Measurements from ENCODE around the gene DCAF15. TPM values are rescaled to one million over a fixed set of nuclear protein-coding genes. Genes with fewer than 3 reads are reported as not detected.

DCAF15 gene
- 16.2 and 20.9 TPM in 2 replicates for total RNA-seq

GRCh38 chr19:13952154-13952930, at the start of gene DCAF15:
DCAF15 (plus strand) TSS chr19:13952509; CDS start chr19:13952513, 4 bp downstream.

GRCh38 chr19:13905634-13906520, 46.4 kb upstream of the DCAF15 start, which contains the start of the genes BRME1 and CC2D1A:
BRME1 (minus strand) TSS chr19:13906117; CDS start chr19:13904892, 1,225 bp downstream.
CC2D1A (plus strand) TSS chr19:13906201; CDS start chr19:13906442, 241 bp downstream.

GRCh38 chr19:13938301-13939064, 13.8 kb upstream of the DCAF15 start, which contains the start of gene PODNL1:
PODNL1 (minus strand) TSS chr19:13938417; CDS start chr19:13938181, 236 bp downstream.

GRCh38 chr19:14006085-14006765, 53.9 kb downstream of the DCAF15 start, which contains the start of gene RFX1:
RFX1 (minus strand) TSS chr19:14006320; CDS start chr19:13993843, 12,477 bp downstream.

Other genes with a start within 250 kb of the DCAF15 start
- 25.6 and 27.8 TPM in 2 replicates for gene MRI1, start 188.0 kb upstream of the DCAF15 start, total RNA-seq
- 143 and 167 TPM in 2 replicates for gene C19orf53, start 178.1 kb upstream of the DCAF15 start, total RNA-seq
- 3.2 and 8.3 TPM in 2 replicates for gene ZSWIM4, start 157.1 kb upstream of the DCAF15 start, total RNA-seq
- gene NANOS3, start 75.4 kb upstream of the DCAF15 start, total RNA-seq: not detected in 2 replicates
- gene BRME1, start 46.4 kb upstream of the DCAF15 start, total RNA-seq: 0.18 and 0.49 TPM in 2 replicates
- 16.6 and 16.8 TPM in 2 replicates for gene CC2D1A, start 46.3 kb upstream of the DCAF15 start, total RNA-seq
- 0.36 TPM in 1 of 2 replicates, not detected in the other for gene PODNL1, start 14.1 kb upstream of the DCAF15 start, total RNA-seq
- gene RFX1, start 53.8 kb downstream of the DCAF15 start, total RNA-seq: 2.0 and 4.9 TPM in 2 replicates
- gene RLN3, start 75.6 kb downstream of the DCAF15 start, total RNA-seq: not detected in 2 replicates
- 1.1 TPM in 2 replicates for gene IL27RA, start 79.3 kb downstream of the DCAF15 start, total RNA-seq
- gene PALM3, start 109.6 kb downstream of the DCAF15 start, total RNA-seq: 0.54 TPM in 1 of 2 replicates, not detected in the other
- 0.65 TPM in 1 of 2 replicates, not detected in the other for gene MISP3, start 120.3 kb downstream of the DCAF15 start, total RNA-seq
- gene C19orf67, start 133.3 kb downstream of the DCAF15 start, total RNA-seq: not detected in 2 replicates
- gene SAMD1, start 138.2 kb downstream of the DCAF15 start, total RNA-seq: 33.2 and 49.4 TPM in 2 replicates
- gene PRKACA, start 165.3 kb downstream of the DCAF15 start, total RNA-seq: 59.8 and 75.0 TPM in 2 replicates
- 5.7 and 19.5 TPM in 2 replicates for gene ASF1B, start 184.1 kb downstream of the DCAF15 start, total RNA-seq